ENCODE results near the gene PAPPA2. TPM values are rescaled to one million over a fixed set of nuclear protein-coding genes. Genes with fewer than 3 reads are reported as not detected.

PAPPA2 gene
- total RNA-seq, 2 experiments from 2014 or later: 0.27 to 0.28 TPM

GRCh38 chr1:176691251-176692228, 228.6 kb downstream of the PAPPA2 start:
- H3K4me3 Mint-ChIP-seq: no peak overlapping the region
- H3K27ac Mint-ChIP-seq: no peak overlapping the region
- POLR2A ChIA-PET: no interaction called here
- peaks cover 1% of the 10 kb centered on the region for H3K27me3 Mint-ChIP-seq
- CTCF ChIA-PET: interaction anchor here (0.8 to 4.4 kb wide), 10 partner anchors 9 to 1406 kb away, joined by 3 to 22 read pairs (median 4); no protein-coding TSS in a partner anchor
- DNase-seq (peak; percentile 20), ATAC-seq (peak; percentile 64)
- intact Hi-C loops (cut with DNase I, micrococcal nuclease): loop anchor here (1.0 to 5.0 kb wide), 4 partner anchors 131 to 316 kb away; no protein-coding TSS in a partner anchor
- no peaks in the 10 kb centered on the region for H3K9me3 Mint-ChIP-seq (ENCODE audit: low read depth)
- H3K36me3 Mint-ChIP-seq (ENCODE audit: low read depth): no peaks in the 10 kb centered on the region
- no peaks in the 10 kb centered on the region for H3K4me1 Mint-ChIP-seq

GRCh38 chr1:176692431-176692830, 229.5 kb downstream of the PAPPA2 start:
- no peaks in the 10 kb centered on the region for H3K9me3 Mint-ChIP-seq (ENCODE audit: low read depth)
- H3K27me3 Mint-ChIP-seq: peaks cover 1% of the 10 kb centered on the region
- ATAC-seq (no peak), DNase-seq (no peak)
- H3K36me3 Mint-ChIP-seq (ENCODE audit: low read depth): no peaks in the 10 kb centered on the region
- intact Hi-C loops (cut with DNase I, micrococcal nuclease): loop anchor here in 1 of 2 experiments (5.0 kb wide), 1 partner anchor 315 kb away; no protein-coding TSS in a partner anchor
- ChIA-PET POLR2A (no interaction called here), CTCF (interaction anchor here (0.8 to 4.4 kb wide), 5 partner anchors 8 to 319 kb away, joined by 3 to 22 read pairs (median 4); no protein-coding TSS in a partner anchor)
- H3K4me3 Mint-ChIP-seq: no peak overlapping the region
- H3K27ac Mint-ChIP-seq: no peak overlapping the region
- H3K4me1 Mint-ChIP-seq: no peaks in the 10 kb centered on the region

GRCh38 chr1:176692988-176693696, 230.2 kb downstream of the PAPPA2 start:
- ChIA-PET POLR2A (no interaction called here), CTCF (interaction anchor here (4.4 kb wide), 1 partner anchor 133 kb away, joined by 22 read pairs; no protein-coding TSS in a partner anchor)
- H3K27me3 Mint-ChIP-seq: peaks cover 1% of the 10 kb centered on the region
- no peaks in the 10 kb centered on the region for H3K9me3 Mint-ChIP-seq (ENCODE audit: low read depth)
- no peaks in the 10 kb centered on the region for H3K36me3 Mint-ChIP-seq (ENCODE audit: low read depth)
- DNase-seq (no peak), ATAC-seq (no peak)
- H3K27ac Mint-ChIP-seq: no peak overlapping the region
- no peak overlapping the region for H3K4me3 Mint-ChIP-seq
- intact Hi-C loops (cut with DNase I, micrococcal nuclease): loop anchor here in 1 of 2 experiments (5.0 kb wide), 1 partner anchor 316 kb away; no protein-coding TSS in a partner anchor
- H3K4me1 Mint-ChIP-seq: no peaks in the 10 kb centered on the region

GRCh38 chr1:176693697-176694329, 230.8 kb downstream of the PAPPA2 start:
- Mint-ChIP-seq H3K4me3 (no peak overlapping the region), H3K36me3 (ENCODE audit: low read depth) (no peaks in the 10 kb centered on the region), H3K4me1 (no peaks in the 10 kb centered on the region), H3K9me3 (ENCODE audit: low read depth) (no peaks in the 10 kb centered on the region), H3K27ac (no peak overlapping the region), H3K27me3 (peaks cover 1% of the 10 kb centered on the region)
- DNase-seq (no peak), ATAC-seq (no peak)
- intact Hi-C loops (cut with DNase I, micrococcal nuclease): loop anchor here in 1 of 2 experiments (5.0 kb wide), 1 partner anchor 317 kb away; no protein-coding TSS in a partner anchor
- ChIA-PET CTCF (interaction anchor here (4.4 kb wide), 1 partner anchor 134 kb away, joined by 22 read pairs; no protein-coding TSS in a partner anchor), POLR2A (no interaction called here)

- Mint-ChIP-seq H3K4me1 (no peaks in the 10 kb centered on the region), H3K27me3 (peaks cover 1% of the 10 kb centered on the region), H3K27ac (no peak overlapping the region), H3K4me3 (no peak overlapping the region), H3K9me3 (ENCODE audit: low read depth) (no peaks in the 10 kb centered on the region), H3K36me3 (ENCODE audit: low read depth) (no peaks in the 10 kb centered on the region)
- DNase-seq (no peak), ATAC-seq (no peak)
- intact Hi-C loops (cut with DNase I, micrococcal nuclease): loop anchor here in 1 of 2 experiments (5.0 kb wide), 1 partner anchor 317 kb away; no protein-coding TSS in a partner anchor
- POLR2A ChIA-PET: no interaction called here
- CTCF ChIA-PET: interaction anchor here (4.4 kb wide), 1 partner anchor 135 kb away, joined by 22 read pairs; no protein-coding TSS in a partner anchor
Measured at GRCh38 chr1:176694713-176695112, 231.7 kb downstream of the PAPPA2 start.

- Mint-ChIP-seq H3K36me3 (ENCODE audit: low read depth) (no peaks in the 10 kb centered on the region), H3K9me3 (ENCODE audit: low read depth) (no peaks in the 10 kb centered on the region), H3K4me1 (no peaks in the 10 kb centered on the region), H3K27ac (no peak overlapping the region), H3K27me3 (peaks cover 1% of the 10 kb centered on the region), H3K4me3 (no peak overlapping the region)
- intact Hi-C loops (cut with DNase I, micrococcal nuclease): no loop called here
- ChIA-PET POLR2A (interaction anchor here (0.5 kb wide), 1 partner anchor 1011 kb away, joined by 7 read pairs; no protein-coding TSS in a partner anchor), CTCF (no interaction called here)
- DNase-seq (no peak), ATAC-seq (no peak)
Measured at GRCh38 chr1:176696109-176696508, 233.1 kb downstream of the PAPPA2 start.

GRCh38 chr1:176696689-176697088, 233.7 kb downstream of the PAPPA2 start:
- intact Hi-C loops (cut with DNase I, micrococcal nuclease): no loop called here
- Mint-ChIP-seq H3K27ac (no peak overlapping the region), H3K4me1 (no peaks in the 10 kb centered on the region), H3K27me3 (peaks cover 1% of the 10 kb centered on the region), H3K4me3 (no peak overlapping the region), H3K9me3 (ENCODE audit: low read depth) (no peaks in the 10 kb centered on the region), H3K36me3 (ENCODE audit: low read depth) (no peaks in the 10 kb centered on the region)
- DNase-seq: no peak
- POLR2A ChIA-PET: no interaction called here
- CTCF ChIA-PET: no interaction called here
- no peak for ATAC-seq

GRCh38 chr1:176699821-176700220, 236.8 kb downstream of the PAPPA2 start:
- DNase-seq: no peak
- ChIA-PET CTCF (interaction anchor here (2.0 kb wide), 1 partner anchor 8 kb away, joined by 9 read pairs; no protein-coding TSS in a partner anchor), POLR2A (no interaction called here)
- no peak overlapping the region for H3K27ac Mint-ChIP-seq
- ATAC-seq: no peak
- intact Hi-C loops (cut with DNase I, micrococcal nuclease): no loop called here
- H3K9me3 Mint-ChIP-seq (ENCODE audit: low read depth): no peaks in the 10 kb centered on the region
- no peak overlapping the region for H3K4me3 Mint-ChIP-seq
- H3K4me1 Mint-ChIP-seq: no peaks in the 10 kb centered on the region
- H3K27me3 Mint-ChIP-seq: peaks cover 5% of the 10 kb centered on the region
- H3K36me3 Mint-ChIP-seq (ENCODE audit: low read depth): no peaks in the 10 kb centered on the region

- intact Hi-C loops (cut with DNase I, micrococcal nuclease): no loop called here
- no peak for DNase-seq
- Mint-ChIP-seq H3K4me3 (no peak overlapping the region), H3K4me1 (no peaks in the 10 kb centered on the region), H3K27me3 (peaks cover 7% of the 10 kb centered on the region), H3K27ac (no peak overlapping the region), H3K9me3 (ENCODE audit: low read depth) (no peaks in the 10 kb centered on the region), H3K36me3 (ENCODE audit: low read depth) (no peaks in the 10 kb centered on the region)
- CTCF ChIA-PET: interaction anchor here (2.0 kb wide), 1 partner anchor 10 kb away, joined by 9 read pairs; no protein-coding TSS in a partner anchor
- POLR2A ChIA-PET: no interaction called here
- no peak for ATAC-seq
Measured at GRCh38 chr1:176701151-176701866, 238.3 kb downstream of the PAPPA2 start.

- Mint-ChIP-seq H3K27ac (no peak overlapping the region), H3K4me3 (no peak overlapping the region), H3K27me3 (peaks cover 7% of the 10 kb centered on the region), H3K36me3 (ENCODE audit: low read depth) (no peaks in the 10 kb centered on the region), H3K9me3 (ENCODE audit: low read depth) (no peaks in the 10 kb centered on the region), H3K4me1 (no peaks in the 10 kb centered on the region)
- intact Hi-C loops (cut with DNase I, micrococcal nuclease): no loop called here
- ChIA-PET CTCF (no interaction called here), POLR2A (no interaction called here)
- ATAC-seq (no peak), DNase-seq (no peak)
Measured at GRCh38 chr1:176702901-176703300, 239.9 kb downstream of the PAPPA2 start.
